ENCODE data around the gene ARVCF. TPM values are rescaled to one million over a fixed set of nuclear protein-coding genes. Genes with fewer than 3 reads are reported as not detected.

ARVCF gene
- total RNA-seq, 4 donors from 2014 or later, result 47.5 to 98.3 (median 80.6) TPM

DNA sequence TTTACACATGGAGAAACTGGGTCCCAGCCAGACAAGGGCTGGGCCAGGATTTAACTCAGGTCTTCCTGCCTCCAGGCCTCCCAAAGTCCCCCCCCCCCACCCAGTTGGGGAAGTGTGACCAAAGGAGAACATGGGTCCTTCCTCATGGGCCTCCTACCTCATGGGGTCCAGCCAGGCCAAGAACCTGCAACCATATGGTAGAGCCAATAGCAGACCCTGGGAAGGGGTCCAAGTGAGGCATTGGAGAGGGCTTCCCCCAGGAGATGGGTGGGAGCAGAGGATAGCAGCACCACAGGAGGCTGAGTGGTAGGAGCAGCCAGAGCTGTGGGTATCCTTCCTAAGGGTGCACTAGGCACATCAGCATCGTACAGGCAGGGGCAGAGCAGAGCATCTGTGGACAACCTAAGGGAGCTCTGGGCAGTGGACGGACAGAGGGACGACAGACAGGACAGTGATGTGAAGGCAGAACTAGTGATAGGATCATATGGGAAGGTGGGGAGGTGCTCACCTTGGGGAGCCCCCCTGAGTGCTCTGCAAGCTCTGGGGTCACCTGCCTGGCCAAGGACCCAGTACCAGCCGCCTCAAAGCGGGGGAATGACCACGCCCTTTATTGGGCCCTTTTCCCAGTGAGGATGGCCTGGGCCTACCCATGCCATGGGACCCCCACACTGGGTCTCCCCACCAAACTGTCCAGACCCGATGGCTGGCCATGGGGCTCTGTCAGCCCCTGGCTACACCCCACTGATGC, 4.5 kb downstream of the ARVCF start:
- H3K9me3 ChIP-seq, result no peaks in the 10 kb centered on the region
- TF ChIP-seq POLR2A (IDR thresholded peaks at IDR 0.05), result no peak
- no peak for TF ChIP-seq EP300 (IDR thresholded peaks at IDR 0.05)
- TF ChIP-seq, protein P1, sequence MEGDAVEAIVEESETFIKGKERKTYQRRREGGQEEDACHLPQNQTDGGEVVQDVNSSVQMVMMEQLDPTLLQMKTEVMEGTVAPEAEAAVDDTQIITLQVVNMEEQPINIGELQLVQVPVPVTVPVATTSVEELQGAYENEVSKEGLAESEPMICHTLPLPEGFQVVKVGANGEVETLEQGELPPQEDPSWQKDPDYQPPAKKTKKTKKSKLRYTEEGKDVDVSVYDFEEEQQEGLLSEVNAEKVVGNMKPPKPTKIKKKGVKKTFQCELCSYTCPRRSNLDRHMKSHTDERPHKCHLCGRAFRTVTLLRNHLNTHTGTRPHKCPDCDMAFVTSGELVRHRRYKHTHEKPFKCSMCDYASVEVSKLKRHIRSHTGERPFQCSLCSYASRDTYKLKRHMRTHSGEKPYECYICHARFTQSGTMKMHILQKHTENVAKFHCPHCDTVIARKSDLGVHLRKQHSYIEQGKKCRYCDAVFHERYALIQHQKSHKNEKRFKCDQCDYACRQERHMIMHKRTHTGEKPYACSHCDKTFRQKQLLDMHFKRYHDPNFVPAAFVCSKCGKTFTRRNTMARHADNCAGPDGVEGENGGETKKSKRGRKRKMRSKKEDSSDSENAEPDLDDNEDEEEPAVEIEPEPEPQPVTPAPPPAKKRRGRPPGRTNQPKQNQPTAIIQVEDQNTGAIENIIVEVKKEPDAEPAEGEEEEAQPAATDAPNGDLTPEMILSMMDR (IDR thresholded peaks at IDR 0.05), result no peak
- H3K27ac ChIP-seq, result peak overlapping the region in 2 of 4 donors; percentile 38 to 84
- no peak for DNase-seq (ENCODE audit: low spot score in 2 of 2)
- peaks cover 0 to 60% (median 14%) of the 10 kb centered on the region in 4 donors for H3K4me1 ChIP-seq
- WGBS, 2 donors, result 82 to 93% methylated on average over 6 of the region's 7 CpGs
- H3K4me3 ChIP-seq, result no peak overlapping the region
- H3K36me3 ChIP-seq, result no peaks in the 10 kb centered on the region
- H3K27me3 ChIP-seq, result no peaks in the 10 kb centered on the region

DNA sequence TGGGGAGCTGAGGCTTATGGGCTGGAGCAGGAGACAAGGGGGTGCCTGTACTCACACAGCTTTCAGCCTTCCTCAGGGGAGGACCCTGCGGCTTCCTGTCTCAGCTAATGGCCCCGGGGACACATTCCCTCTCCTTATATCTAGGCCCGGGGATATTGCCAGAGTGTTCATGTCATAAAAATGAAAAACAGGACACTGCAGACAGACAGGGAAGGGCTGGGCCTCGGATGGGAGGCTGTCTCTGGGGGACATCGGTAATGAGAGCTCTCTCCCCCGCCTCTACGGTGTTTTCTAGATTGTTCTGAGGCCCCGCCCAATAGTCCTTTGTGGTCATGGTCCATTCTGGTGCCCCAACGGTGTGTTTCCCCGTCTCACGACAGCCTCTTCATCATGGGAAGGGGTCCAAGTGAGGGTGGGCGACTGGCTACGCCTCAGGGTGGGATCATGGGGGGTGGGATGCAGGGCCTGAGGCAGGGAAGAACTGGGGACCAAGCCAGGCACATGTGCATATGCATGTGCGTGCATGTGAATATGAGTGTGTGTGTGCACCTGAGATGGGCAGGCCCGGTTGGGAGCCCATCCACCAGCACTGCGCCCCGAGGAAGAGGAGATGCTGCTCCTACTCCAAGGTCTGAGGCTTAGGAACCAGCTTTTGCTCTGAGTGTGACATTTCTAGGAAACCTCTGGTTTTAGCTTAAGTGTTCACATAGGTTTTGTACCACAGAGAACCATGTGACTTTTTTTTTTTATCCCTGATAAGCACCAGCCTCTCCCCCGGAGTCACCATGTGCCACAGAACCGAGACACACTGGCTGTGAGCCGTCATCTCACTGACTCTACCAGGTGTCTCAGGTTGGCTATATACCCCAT, 5.3 kb downstream of the ARVCF start:
- Histone ChIP-seq H3K27ac (peak overlapping the region in 2 of 4 donors; percentile 23 to 81), H3K4me1 (peaks cover 0 to 57% (median 13%) of the 10 kb centered on the region in 4 donors), H3K36me3 (no peaks in the 10 kb centered on the region), H3K9me3 (no peaks in the 10 kb centered on the region), H3K4me3 (no peak overlapping the region), H3K27me3 (no peaks in the 10 kb centered on the region)
- WGBS, 2 donors, result 63 to 68% methylated on average over 20 of the region's 20 CpGs
- DNase-seq (ENCODE audit: low spot score in 2 of 2), result no peak
- TF ChIP-seq, protein P1 (IDR thresholded peaks at IDR 0.05), result no peak
- TF ChIP-seq POLR2A (IDR thresholded peaks at IDR 0.05) (no peak), EP300 (IDR thresholded peaks at IDR 0.05) (no peak)

DNA sequence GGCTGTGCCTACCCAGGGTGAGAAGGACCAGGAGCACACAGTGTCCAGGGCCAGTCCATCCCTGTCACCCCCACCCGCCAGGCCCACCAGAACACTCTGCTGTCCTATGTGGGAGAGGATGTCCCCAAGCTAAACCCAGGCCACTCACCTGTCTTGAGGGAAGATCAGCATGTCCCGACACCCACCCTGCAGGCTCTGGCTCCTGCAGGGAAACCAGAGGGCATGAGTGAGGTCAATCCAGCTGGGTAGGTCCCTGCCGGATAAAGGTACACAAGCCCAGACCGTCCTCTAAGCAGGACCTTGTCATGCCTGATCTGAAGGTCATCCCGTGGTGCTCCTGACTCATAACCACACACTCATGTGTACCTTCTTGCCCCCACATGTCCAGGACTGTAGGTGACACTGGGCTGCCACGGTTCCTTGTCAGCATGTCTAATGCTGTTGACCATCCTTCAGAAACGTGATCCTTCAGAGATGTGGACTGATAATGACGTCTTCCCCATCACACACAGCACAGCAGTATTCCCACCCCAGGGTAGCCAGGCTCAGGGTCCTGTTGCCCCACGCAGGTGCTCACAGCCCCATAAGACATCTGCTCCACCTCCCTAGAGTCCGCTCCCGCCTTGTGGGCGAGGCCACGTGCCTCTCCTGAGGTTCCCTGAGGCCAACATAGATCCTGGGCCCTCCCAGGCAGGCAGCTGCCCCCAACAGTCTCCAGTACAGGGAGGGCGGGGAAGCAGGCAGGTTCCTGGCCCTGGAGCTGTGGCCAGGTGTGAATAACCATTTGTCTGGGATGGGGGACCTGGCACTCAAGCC, 6.1 kb downstream of the ARVCF start:
- peaks cover 0 to 49% (median 8%) of the 10 kb centered on the region in 4 donors for H3K4me1 ChIP-seq
- H3K36me3 ChIP-seq, result no peaks in the 10 kb centered on the region
- DNase-seq (ENCODE audit: low spot score in 2 of 2), result no peak
- peak overlapping the region in 3 of 4 donors; percentile 15 to 81 (median 23) for H3K27ac ChIP-seq
- H3K27me3 ChIP-seq, result no peaks in the 10 kb centered on the region
- no peaks in the 10 kb centered on the region for H3K9me3 ChIP-seq
- TF ChIP-seq EP300 (IDR thresholded peaks at IDR 0.05), result no peak
- no peak for TF ChIP-seq POLR2A (IDR thresholded peaks at IDR 0.05)
- TF ChIP-seq, protein P1 (IDR thresholded peaks at IDR 0.05), result no peak
- no peak overlapping the region for H3K4me3 ChIP-seq
- 78 to 86% methylated on average over 12 to 13 of the region's 14 CpGs for WGBS, 2 donors

DNA sequence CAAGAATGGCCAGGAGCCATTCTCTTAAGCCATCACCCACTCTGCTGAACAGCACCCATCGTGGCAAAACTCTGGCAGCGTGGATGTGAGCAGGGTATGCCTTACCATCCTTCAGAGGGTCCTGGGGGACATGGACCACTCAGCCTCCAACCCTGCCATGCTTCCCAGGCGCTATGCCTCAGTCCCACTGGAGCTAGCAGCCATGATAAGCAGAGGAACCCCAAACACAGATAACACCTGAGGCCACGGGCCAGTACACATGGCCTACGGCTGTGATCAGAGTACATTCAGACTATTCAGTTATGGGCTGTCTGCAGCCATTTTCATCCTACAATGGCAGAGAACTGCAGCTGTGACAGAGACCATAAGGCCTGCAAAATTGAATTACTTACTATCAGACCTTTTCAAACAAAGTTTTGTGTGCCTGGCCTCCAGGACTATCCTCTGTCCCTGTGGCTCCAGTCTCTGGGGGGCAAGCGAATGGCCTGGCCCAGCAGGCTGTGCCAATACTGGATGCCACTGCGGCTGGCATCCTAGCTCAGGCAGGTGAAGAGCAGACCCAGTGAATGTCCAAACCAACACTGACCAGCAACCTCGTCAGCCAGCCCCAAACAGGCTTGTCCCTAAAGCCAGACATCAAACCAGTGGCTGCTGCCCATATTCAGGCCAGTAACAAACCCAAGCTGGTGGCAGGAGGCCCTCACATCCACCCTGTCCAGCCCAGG, 6.9 kb downstream of the ARVCF start:
- H3K4me1 ChIP-seq, result peaks cover 0 to 41% (median 8%) of the 10 kb centered on the region in 4 donors
- no peak for DNase-seq (ENCODE audit: low spot score in 2 of 2)
- WGBS, 2 donors, result 89 to 92% methylated on average over 8 of the region's 8 CpGs
- H3K36me3 ChIP-seq, result no peaks in the 10 kb centered on the region
- no peaks in the 10 kb centered on the region for H3K27me3 ChIP-seq
- H3K4me3 ChIP-seq, result no peak overlapping the region
- TF ChIP-seq EP300 (IDR thresholded peaks at IDR 0.05) (no peak), POLR2A (IDR thresholded peaks at IDR 0.05) (no peak)
- TF ChIP-seq, protein P1 (IDR thresholded peaks at IDR 0.05), result no peak
- peak overlapping the region in 3 of 4 donors; percentile 18 to 82 (median 81) for H3K27ac ChIP-seq
- no peaks in the 10 kb centered on the region for H3K9me3 ChIP-seq
